WI38 (cell line): Measurements from ENCODE around the gene MIAT.

Experiments
- H3K4me3 ChIP-seq: 2 replicates; pipeline ENCODE4 v1.5.1; 2011; ENCODE audit warnings: low read depth, mild to moderate bottlenecking, control low read depth, low read length
- CTCF ChIP-seq: IDR thresholded peaks from 2 replicates; pipeline ENCODE4 v1.5.1; 2012; ENCODE audit warnings: low read depth, mild to moderate bottlenecking, control low read depth, low read length

The MIAT gene

DNA sequence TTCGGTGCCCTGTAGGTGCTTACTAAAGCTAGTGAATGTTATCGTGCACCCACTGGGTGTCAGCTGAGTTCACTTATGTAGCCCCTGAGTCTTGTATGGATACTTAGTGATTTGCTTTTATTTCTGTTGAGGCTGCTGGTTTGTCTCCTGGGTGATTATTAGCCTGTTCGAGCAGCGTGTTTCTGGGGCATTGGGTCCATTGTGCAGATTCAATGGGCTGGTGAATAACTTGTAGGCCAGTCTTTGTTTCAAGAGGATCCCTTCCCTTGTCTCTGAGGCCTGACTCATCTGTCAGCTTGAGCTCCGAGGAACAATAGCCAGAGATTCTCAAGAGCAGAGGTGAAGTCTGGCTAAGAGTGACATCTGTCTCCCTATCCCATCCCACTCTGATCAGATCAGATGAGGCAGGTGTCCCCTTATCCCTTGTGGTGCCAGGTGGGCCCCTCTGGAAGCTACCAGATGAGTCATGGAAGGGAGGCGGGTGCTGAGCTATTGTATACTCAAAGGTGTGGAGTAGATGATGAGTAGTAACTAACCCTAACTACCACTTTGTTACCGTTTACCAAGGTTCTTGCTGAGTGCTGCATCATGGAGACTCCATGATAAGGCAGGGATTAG lies 3.7 kb downstream of the MIAT start:
- no peak for TF ChIP-seq CTCF
- no peak overlapping the region for H3K4me3 ChIP-seq

DNA sequence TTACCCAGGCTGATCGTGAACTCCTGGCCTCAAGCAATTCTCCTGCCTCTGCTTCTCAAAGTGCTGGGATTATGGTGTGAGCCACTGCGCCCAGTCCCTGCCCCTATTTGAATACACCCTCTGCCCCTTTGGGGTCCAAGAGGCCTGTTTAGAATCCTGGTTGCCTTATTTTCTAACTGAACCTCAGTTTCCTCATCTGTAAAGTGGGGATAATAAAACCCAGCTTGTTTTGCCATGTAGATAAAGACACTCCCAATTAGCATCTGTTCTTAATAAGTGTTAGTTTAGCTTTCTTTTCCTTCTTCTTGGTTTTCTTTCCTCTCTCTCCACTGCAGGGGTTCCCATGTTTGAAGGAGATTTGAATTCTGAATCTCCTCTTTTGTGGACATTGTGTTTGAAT lies 4.8 kb downstream of the MIAT start:
- no peak overlapping the region for H3K4me3 ChIP-seq
- TF ChIP-seq CTCF: no peak

DNA sequence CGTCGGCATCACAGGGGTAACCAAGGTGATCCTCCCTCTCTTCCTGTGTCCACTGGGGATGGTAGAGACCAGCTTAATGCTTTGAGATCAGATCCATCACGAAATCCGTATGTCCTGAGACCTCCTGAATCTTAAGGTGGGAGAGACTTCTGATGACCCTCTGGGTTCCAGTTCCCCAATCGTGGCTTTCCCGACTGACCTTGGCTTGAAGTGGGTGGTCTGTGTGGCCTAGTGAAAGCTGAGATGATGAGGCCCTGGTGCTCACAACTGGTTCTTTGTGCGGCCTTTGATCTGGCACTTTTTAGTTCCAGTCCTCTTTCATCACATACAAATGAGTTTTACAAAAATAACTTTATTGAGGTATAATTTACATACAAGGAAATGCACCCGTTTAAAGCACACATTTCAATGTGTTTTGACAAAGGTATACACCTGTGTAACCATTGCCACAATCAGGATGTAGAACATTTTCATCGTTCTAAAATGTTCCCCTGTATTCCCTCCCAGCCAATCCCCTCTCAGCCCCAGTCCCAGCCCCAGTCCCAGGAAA lies 6.1 kb downstream of the MIAT start:
- no peak for TF ChIP-seq CTCF
- no peak overlapping the region for H3K4me3 ChIP-seq

- TF ChIP-seq CTCF: no peak
- no peak overlapping the region for H3K4me3 ChIP-seq
Observed at GRCh38 chr22:26665813-26666231, 8.4 kb downstream of the MIAT start.

GRCh38 chr22:26667140-26667539 lies 9.8 kb downstream of the MIAT start:
- no peak overlapping the region for H3K4me3 ChIP-seq
- TF ChIP-seq CTCF: no peak

GRCh38 chr22:26669060-26669481 lies 11.7 kb downstream of the MIAT start:
- TF ChIP-seq CTCF: peak; percentile 67
- no peak overlapping the region for H3K4me3 ChIP-seq

DNA sequence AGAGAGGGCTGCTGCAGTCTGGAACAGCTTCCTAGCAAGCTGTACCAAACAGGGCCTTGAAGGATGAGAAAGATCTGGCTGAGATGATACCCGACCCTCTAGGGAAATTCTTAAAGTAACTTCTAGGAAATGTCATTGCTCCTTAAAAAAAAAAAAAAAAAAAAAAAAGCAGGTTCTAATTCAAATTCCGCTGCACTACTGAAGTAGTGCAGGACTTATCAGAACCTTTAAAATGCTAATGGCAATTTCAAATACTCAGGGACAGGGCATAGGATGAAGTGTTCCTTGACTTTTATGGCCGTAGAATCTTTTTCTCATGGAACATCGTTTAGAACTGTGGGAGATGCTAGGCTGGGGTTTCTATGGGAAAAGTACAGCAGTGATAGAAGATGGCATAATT lies 13.1 kb downstream of the MIAT start:
- no peak for TF ChIP-seq CTCF
- no peak overlapping the region for H3K4me3 ChIP-seq
